ENCODE results near the gene OR10G7.

Gene OR10G7

DNA sequence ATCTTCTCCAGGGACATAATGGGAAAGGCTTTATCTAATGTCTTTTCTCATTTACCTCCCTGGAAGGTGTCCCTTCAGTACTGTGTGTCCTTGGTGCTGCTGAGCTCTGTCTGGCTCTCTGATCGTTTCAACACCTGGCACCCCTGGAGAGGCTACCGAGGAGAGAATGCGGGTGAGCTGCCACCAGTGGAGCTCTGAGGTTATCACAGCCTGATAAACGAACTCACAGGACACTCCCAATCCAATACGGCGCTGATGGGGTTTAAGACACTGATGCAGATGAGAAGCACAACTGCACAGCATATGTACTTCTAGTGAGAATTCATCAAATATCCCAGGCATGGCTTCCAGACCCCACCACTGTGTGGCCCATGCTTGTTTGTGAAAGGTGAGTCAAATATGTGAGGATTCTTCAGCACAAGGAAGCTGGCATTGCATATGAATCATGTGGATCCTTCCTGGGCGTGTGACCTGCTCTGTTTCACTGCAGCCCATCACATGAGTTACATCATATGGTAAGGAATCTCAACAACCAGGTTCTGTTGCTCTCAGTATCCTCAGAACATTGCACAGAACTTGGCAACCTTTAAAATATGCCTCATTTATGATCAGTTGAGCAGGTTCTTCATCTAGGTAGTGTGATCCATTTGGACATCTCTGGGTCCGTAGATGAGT, 39.3 kb upstream of the OR10G7 start:
- TF ChIP-seq, protein P1, sequence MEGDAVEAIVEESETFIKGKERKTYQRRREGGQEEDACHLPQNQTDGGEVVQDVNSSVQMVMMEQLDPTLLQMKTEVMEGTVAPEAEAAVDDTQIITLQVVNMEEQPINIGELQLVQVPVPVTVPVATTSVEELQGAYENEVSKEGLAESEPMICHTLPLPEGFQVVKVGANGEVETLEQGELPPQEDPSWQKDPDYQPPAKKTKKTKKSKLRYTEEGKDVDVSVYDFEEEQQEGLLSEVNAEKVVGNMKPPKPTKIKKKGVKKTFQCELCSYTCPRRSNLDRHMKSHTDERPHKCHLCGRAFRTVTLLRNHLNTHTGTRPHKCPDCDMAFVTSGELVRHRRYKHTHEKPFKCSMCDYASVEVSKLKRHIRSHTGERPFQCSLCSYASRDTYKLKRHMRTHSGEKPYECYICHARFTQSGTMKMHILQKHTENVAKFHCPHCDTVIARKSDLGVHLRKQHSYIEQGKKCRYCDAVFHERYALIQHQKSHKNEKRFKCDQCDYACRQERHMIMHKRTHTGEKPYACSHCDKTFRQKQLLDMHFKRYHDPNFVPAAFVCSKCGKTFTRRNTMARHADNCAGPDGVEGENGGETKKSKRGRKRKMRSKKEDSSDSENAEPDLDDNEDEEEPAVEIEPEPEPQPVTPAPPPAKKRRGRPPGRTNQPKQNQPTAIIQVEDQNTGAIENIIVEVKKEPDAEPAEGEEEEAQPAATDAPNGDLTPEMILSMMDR (IDR thresholded peaks at IDR 0.05) = no peak
- H3K36me3 Mint-ChIP-seq (ENCODE audit: low read depth) = no peaks in the 10 kb centered on the region
- peaks cover 7% of the 10 kb centered on the region for H3K4me1 Mint-ChIP-seq
- no peak for DNase-seq
- H3K4me3 Mint-ChIP-seq = no peak overlapping the region
- no peaks in the 10 kb centered on the region for H3K9me3 Mint-ChIP-seq
- no peak overlapping the region for H3K27ac Mint-ChIP-seq
- H3K27me3 Mint-ChIP-seq (ENCODE audit: low read depth, poor library complexity) = peaks cover 19% of the 10 kb centered on the region

DNA sequence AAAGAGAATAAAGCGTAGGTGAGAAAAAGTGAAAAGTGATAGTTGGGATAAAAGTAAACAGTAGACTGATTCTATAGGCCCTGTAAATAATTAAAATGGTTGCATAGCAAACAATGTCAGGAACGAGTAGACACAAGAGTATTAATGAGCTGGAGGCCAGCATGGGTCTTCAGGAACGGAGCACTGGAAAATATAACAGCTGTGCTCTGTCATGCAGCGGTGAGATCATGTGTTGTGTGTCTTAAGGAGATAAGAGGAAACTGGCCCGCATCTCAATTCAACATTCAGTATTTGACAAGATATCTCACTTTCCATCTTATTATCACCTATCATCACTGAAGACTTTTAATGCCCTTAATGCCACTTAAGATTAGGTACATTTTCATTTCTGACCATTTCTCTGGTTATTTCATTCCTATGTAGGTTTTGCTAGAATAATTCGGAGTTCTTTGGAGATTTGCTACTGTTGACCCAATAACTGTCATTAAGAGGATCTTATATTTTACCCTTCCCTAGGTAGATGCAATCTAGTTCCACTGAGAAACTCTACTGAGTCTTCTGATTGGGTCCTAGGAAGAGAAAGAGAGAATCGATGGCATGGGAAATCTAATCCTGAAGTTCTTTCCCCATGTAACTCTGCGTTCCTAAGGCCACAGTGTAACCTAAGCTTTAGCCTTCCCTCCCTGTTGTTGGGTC, 38.7 kb upstream of the OR10G7 start:
- Mint-ChIP-seq H3K9me3 (no peaks in the 10 kb centered on the region), H3K27ac (no peak overlapping the region), H3K27me3 (ENCODE audit: low read depth, poor library complexity) (peaks cover 19% of the 10 kb centered on the region), H3K4me1 (peaks cover 7% of the 10 kb centered on the region), H3K4me3 (no peak overlapping the region), H3K36me3 (ENCODE audit: low read depth) (no peaks in the 10 kb centered on the region)
- TF ChIP-seq, protein P1 (IDR thresholded peaks at IDR 0.05) = no peak
- DNase-seq = no peak

DNA sequence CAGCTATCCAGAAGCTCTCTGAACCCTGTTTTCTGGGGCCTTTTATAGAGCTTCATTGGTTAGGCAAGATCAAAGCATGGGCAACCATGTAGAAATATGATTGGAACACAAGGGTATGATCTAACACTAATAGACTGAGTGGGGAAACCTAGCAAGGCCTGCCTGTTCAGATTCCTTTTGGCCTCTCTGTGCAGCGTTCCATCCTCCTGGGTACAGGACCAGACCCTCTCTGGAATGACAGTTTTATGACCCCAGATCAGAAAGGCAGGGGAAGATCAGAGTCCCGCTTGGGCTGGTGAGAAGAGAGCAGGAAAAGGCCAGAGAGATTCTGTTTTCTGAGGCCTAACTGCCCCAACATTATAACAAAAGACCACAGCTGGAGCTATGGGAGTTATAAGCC, 37.5 kb upstream of the OR10G7 start:
- TF ChIP-seq, protein P1 (IDR thresholded peaks at IDR 0.05) = no peak
- Mint-ChIP-seq H3K4me1 (peaks cover 7% of the 10 kb centered on the region), H3K27ac (peak overlapping the region; percentile 55), H3K36me3 (ENCODE audit: low read depth) (no peaks in the 10 kb centered on the region), H3K9me3 (no peaks in the 10 kb centered on the region), H3K4me3 (no peak overlapping the region), H3K27me3 (ENCODE audit: low read depth, poor library complexity) (peaks cover 19% of the 10 kb centered on the region)
- DNase-seq = peak; percentile 30

DNA sequence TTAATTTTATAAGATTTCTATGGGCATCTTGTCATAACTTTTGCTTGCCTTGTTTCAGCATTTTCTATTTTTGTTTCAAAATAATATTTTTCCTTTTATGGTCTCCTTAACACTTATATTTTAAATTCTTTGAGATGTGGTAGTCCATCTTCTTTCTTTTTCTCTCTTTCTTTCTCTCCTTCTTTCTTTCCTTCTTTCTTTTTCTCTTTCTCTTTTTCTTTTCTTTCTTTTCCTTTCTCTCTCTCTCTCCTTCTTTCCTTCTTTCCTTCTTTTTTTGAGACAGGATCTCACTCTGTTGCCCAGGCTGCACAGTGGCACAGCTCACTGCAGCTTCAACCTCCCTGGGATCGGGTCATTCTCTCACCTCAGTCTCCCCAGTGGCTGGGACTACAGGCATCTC, 36.1 kb upstream of the OR10G7 start:
- peaks cover 15% of the 10 kb centered on the region for H3K27me3 Mint-ChIP-seq (ENCODE audit: low read depth, poor library complexity)
- TF ChIP-seq, protein P1 (IDR thresholded peaks at IDR 0.05) = no peak
- peaks cover 7% of the 10 kb centered on the region for H3K4me1 Mint-ChIP-seq
- no peak overlapping the region for H3K4me3 Mint-ChIP-seq
- H3K36me3 Mint-ChIP-seq (ENCODE audit: low read depth) = no peaks in the 10 kb centered on the region
- H3K27ac Mint-ChIP-seq = no peak overlapping the region
- no peaks in the 10 kb centered on the region for H3K9me3 Mint-ChIP-seq
- no peak for DNase-seq

DNA sequence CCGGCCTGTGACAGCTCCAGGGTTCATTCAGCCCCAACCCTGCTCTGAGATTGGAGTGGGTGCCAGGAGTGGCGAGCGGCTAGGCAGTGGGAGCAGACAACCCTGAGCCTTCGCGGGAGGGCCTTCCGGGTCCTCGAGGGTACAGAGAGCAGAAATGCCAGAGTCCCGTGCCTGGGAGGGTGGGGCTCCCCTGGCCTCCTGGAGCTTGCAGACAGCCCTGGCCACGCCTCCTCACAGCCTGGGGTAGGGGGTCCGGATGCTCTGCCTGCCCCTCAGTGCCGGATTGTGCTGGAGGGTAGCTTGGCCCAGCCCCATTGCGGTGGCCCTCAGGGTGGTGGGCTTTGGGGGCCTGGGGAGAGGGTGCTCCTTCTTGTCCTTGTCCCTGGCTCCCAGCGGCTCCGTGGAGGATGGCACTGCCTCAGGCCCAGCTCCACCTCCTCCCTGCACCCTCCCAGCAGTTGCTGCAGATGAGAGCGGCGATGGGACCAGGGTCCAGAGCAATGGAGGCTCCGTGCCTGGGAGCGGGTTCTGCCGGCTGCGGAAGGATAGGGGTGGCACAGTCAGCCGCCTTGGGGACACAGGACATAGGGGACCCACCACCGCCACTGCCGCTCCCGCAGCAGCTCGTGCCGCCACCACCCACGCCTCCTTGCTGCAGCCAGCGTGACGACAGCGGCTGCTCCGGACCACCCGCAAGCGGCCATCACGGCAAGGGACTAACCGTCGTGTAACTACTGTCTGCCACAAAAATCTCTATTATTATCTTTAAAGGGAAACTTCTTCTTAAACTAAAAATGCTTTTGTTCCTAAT, 34.9 kb upstream of the OR10G7 start:
- no peak for DNase-seq
- Mint-ChIP-seq H3K9me3 (no peaks in the 10 kb centered on the region), H3K4me3 (no peak overlapping the region), H3K36me3 (ENCODE audit: low read depth) (no peaks in the 10 kb centered on the region), H3K27me3 (ENCODE audit: low read depth, poor library complexity) (peaks cover 8% of the 10 kb centered on the region), H3K27ac (no peak overlapping the region), H3K4me1 (peaks cover 7% of the 10 kb centered on the region)
- TF ChIP-seq, protein P1 (IDR thresholded peaks at IDR 0.05) = no peak

Data from nephron progenitor cell (in vitro differentiated cells).